ENCODE measurements around the gene RMRP. TPM values are rescaled to one million over a fixed set of nuclear protein-coding genes. Genes with fewer than 3 reads are reported as not detected.

RMRP gene
- total RNA-seq, 1 donor from 2014 or later, result 15,881 TPM

DNA sequence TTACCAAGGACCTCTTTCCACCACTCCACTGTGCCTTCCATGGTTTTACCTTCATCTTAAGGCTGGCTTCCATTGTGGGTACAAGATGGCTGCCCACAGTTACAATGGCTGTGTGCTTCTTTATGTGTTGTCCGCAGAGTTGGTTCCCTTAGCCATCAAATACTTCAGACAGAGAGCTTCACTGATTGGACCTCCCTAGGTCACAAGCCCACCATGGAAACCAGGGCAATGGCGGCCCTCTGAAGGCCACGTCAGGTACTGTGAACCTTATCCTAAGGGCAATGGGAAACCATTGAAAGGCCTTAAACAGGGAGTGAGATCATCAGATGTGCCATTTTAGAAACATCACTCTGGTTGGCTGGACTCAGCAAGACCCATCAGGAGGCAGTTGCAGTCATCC lies 10.1 kb upstream of the RMRP start:
- FAIRE-seq, result no peak

DNA sequence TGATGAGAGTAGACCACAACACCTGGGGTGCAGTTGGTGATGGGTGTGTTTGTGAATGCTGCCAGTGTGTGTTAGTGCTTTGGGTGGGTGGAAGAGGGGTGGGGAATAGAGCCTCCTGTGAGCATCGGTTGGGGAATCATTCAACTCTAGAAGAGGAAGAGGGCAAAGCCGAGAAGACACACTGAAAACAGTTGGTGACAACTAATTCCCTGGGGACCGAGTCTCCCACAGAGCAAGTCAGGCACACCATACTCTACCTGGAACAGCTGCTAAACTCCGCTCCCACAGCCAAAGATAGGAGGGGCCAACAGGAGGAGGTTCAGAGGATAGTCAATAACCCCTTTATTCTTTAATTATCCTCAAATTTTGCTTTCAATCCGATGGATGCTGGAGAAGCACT lies 8.7 kb upstream of the RMRP start:
- Histone ChIP-seq H3K4me3 (ENCODE audit: low read depth, low read length) (no peak overlapping the region), H3K27me3 (ENCODE audit: control insufficient read depth, insufficient read depth, low read length) (no peaks in the 10 kb centered on the region), H3K36me3 (ENCODE audit: control insufficient read depth, insufficient read depth, low read length) (no peaks in the 10 kb centered on the region)
- TF ChIP-seq, protein P1, sequence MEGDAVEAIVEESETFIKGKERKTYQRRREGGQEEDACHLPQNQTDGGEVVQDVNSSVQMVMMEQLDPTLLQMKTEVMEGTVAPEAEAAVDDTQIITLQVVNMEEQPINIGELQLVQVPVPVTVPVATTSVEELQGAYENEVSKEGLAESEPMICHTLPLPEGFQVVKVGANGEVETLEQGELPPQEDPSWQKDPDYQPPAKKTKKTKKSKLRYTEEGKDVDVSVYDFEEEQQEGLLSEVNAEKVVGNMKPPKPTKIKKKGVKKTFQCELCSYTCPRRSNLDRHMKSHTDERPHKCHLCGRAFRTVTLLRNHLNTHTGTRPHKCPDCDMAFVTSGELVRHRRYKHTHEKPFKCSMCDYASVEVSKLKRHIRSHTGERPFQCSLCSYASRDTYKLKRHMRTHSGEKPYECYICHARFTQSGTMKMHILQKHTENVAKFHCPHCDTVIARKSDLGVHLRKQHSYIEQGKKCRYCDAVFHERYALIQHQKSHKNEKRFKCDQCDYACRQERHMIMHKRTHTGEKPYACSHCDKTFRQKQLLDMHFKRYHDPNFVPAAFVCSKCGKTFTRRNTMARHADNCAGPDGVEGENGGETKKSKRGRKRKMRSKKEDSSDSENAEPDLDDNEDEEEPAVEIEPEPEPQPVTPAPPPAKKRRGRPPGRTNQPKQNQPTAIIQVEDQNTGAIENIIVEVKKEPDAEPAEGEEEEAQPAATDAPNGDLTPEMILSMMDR (IDR thresholded peaks at IDR 0.05; ENCODE audit: insufficient read depth, low read length, severe bottlenecking), result no peak
- FAIRE-seq, result no peak
- no peak for DNase-seq (ENCODE audit: low read depth)

More for the DNA sequence above, 10.1 kb upstream of the RMRP start:
- Histone ChIP-seq H3K27me3 (ENCODE audit: control insufficient read depth, insufficient read depth, low read length) (no peaks in the 10 kb centered on the region), H3K36me3 (ENCODE audit: control insufficient read depth, insufficient read depth, low read length) (no peaks in the 10 kb centered on the region), H3K4me3 (ENCODE audit: low read depth, low read length) (no peak overlapping the region)
- TF ChIP-seq, protein P1 (IDR thresholded peaks at IDR 0.05; ENCODE audit: insufficient read depth, low read length, severe bottlenecking), result no peak
- DNase-seq (ENCODE audit: low read depth), result no peak

DNA sequence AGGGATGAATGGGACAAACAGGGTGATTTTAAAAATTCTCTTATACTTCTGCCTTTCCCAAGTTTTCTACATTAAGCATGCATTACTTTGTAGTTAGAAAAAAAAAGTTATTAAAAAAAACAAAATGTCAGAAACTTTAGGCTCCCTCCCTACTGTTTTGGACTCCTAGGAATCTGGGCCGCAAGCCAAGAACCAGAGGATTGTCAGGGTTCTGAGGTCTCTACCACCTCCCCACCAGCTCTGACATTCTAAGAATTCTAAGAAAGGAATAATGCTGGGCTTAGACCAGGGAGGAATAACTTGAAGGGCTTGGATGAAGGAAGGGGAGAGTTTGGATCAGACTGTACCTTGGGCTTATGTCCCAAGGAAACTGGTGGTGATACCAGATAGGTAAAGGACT lies 8.2 kb upstream of the RMRP start:
- FAIRE-seq (no peak), DNase-seq (ENCODE audit: low read depth) (no peak)
- H3K36me3 ChIP-seq (ENCODE audit: control insufficient read depth, insufficient read depth, low read length), result no peaks in the 10 kb centered on the region

DNA sequence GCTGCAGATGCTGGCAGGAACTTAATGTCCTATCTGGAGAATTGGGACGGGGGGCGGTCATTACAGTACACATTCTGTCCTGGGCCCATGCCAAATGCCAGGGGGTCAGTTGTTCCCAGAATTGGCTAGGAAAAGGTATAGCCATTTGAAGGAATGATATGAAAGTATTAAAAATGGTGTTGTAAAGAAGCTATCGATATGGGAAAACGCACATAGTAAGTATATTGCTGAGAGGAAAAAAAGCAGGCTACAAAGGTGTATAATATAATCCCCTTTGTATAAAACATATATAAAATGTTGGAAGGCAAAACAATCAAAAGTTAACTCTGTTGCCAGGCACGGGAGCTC lies 7.6 kb upstream of the RMRP start:
- no peak for FAIRE-seq
- Histone ChIP-seq H3K4me3 (ENCODE audit: low read depth, low read length) (peak overlapping the region; percentile 55), H3K27me3 (ENCODE audit: control insufficient read depth, insufficient read depth, low read length) (no peaks in the 10 kb centered on the region), H3K36me3 (ENCODE audit: control insufficient read depth, insufficient read depth, low read length) (peaks cover 1% of the 10 kb centered on the region)
- no peak for DNase-seq (ENCODE audit: low read depth)
- TF ChIP-seq, protein P1 (IDR thresholded peaks at IDR 0.05; ENCODE audit: insufficient read depth, low read length, severe bottlenecking), result no peak

More for the DNA sequence above, 8.2 kb upstream of the RMRP start:
- TF ChIP-seq, protein P1 (IDR thresholded peaks at IDR 0.05; ENCODE audit: insufficient read depth, low read length, severe bottlenecking), result no peak
- no peak overlapping the region for H3K4me3 ChIP-seq (ENCODE audit: low read depth, low read length)
- no peaks in the 10 kb centered on the region for H3K27me3 ChIP-seq (ENCODE audit: control insufficient read depth, insufficient read depth, low read length)

DNA sequence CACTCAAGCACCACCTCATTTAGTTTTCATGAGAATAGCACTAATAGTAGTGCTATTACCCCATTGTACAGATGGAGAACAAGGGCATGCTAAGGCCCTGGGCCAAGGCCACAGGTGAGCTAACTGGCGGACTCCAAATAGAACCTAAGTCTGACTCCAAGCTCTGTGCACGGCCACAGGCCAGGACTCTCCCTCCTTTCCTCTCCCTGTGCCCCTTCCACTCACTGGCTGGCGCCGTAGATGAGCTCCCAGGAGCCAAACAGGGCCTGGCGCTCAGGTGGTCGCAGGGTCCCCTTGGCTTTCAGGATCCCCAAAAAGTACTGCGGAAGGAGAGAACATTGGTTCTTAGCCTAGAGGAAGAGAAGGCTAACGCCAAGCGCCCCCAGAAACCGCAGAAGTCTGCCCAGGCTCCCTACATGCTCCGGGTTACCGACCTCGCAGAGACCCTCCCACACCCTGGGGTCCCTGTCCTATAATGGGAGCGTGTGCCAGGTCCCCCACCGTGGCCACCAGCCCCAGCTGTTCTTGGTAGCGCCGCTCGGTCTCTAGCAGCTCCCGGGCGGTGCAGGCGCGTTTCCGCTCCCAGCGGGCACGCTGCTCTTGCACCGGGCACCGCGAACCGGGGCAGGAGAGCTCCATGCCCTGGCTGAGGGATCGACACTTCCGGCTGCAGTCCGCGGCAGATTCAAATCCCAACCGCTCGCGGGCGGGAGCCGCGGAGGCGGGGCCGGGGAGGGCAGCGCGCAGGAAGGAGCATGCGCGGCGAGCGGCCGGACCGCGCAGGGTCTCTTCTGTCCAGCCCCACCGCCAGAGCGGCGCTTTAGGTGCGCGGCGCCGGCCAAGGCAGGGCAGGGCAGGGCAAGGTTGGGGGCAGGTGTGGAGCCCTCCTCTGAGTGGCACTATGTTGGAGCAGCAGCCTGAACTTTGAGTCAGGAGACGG lies 7.0 kb upstream of the RMRP start, which contains the start of gene ARHGEF39:
Gene ARHGEF39 (minus strand): TSS at position 665 of the 940 bp plus-strand sequence. CDS start 26 bp downstream, at position 639.
- FAIRE-seq (no peak), DNase-seq (ENCODE audit: low read depth) (peak; percentile 70)
- TF ChIP-seq, protein P1 (IDR thresholded peaks at IDR 0.05; ENCODE audit: insufficient read depth, low read length, severe bottlenecking), result no peak

More for the DNA sequence above, 7.0 kb upstream of the RMRP start, which contains the start of gene ARHGEF39:
- Histone ChIP-seq H3K4me3 (ENCODE audit: low read depth, low read length) (peak within 1 kb of the TSS; percentile 55), H3K36me3 (ENCODE audit: control insufficient read depth, insufficient read depth, low read length) (peaks cover 1% of the 10 kb centered on the region), H3K27me3 (ENCODE audit: control insufficient read depth, insufficient read depth, low read length) (no peaks in the 10 kb centered on the region)
